NCI-H2029 (cell line): ENCODE measurements around the gene OSBPL2.

Experiments
- DNase-seq: peaks from one replicate; lab custom pipeline; 2025; lab: John Stamatoyannopoulos, UW

Gene OSBPL2

DNA sequence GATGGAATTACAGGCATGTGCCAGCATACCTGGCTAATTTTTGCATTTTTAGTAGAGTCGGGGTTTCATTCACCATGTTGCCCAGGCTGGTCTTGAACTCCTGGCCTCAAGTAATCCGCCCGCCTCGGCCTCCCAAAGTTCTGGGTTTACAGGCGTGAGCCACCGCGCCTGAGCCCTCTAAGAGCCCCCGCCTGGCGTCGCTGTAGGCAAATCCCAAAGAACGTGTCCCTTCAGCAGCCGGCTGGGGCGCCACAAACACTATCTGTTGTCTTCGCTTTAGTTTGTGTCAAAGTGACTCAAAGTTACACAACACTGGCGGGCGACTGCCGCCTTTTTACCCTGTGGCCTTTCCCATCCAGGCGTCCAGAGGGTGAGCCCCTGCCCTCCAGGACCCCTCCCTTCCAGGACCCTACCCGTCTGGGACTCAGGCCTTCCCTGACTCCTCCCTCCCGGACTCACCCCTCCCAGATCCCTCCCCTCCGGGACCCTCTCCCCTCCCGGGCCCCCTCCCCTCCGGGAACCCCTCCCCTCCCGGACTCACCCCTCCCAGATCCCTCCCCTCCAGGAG lies 63.5 kb downstream of the OSBPL2 start:
- peak; percentile 90 for DNase-seq

DNA sequence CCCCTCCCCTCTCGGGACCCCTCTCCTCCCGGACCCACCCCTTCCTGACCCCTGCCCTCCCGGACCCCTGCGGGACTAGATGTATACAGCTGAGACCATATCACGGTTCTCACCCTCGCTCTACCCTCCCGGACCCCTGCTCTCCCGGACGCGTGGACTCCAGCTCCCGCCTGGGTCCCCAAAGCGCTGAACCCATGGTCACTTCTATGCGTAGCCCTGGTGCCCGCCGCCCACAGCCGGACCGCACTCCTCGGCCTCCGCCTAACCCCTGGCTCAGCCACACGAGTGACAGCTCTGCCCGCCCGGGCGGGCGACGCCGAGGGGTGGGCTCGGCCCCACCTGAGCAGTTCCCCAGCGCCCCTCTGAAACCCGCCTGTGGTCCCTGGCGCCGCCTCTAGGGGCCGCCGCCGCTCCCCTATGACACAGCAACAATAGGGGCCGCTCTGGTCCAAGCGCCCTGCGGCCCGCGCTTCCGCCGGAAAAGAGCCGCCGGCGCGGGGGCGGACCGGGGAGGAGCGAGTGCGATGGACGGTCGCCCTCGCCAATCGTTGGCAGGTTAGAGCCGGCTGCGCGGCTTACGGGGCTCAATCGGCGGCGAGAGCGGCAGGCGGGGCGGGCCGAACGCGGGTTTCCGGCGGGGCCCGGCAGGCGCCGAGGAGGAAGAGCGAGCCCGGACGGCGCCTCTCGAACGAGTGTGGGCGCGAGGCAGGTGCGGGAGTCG lies 64.2 kb downstream of the OSBPL2 start, which contains the start of gene ADRM1:
Gene ADRM1 (plus strand): TSS at position 657 of the 721 bp plus-strand sequence. CDS start 572 bp downstream, outside the sequence.
- peak; percentile 95 for DNase-seq

DNA sequence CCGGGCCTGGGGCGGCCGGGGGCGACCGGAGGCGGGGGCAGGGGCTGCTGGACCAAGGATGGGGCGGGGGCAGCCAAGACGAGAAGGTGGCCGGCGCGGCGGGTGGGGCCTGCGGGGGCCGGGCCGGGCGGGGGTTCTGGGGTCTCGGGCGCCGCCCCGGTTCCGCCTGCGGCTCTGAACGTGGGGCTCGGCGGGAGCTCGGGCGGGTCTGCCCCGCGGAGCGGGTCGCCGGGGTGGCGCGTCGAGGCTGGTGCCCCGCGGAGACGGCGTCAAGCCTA lies 64.7 kb downstream of the OSBPL2 start:
- DNase-seq, result no peak

DNA sequence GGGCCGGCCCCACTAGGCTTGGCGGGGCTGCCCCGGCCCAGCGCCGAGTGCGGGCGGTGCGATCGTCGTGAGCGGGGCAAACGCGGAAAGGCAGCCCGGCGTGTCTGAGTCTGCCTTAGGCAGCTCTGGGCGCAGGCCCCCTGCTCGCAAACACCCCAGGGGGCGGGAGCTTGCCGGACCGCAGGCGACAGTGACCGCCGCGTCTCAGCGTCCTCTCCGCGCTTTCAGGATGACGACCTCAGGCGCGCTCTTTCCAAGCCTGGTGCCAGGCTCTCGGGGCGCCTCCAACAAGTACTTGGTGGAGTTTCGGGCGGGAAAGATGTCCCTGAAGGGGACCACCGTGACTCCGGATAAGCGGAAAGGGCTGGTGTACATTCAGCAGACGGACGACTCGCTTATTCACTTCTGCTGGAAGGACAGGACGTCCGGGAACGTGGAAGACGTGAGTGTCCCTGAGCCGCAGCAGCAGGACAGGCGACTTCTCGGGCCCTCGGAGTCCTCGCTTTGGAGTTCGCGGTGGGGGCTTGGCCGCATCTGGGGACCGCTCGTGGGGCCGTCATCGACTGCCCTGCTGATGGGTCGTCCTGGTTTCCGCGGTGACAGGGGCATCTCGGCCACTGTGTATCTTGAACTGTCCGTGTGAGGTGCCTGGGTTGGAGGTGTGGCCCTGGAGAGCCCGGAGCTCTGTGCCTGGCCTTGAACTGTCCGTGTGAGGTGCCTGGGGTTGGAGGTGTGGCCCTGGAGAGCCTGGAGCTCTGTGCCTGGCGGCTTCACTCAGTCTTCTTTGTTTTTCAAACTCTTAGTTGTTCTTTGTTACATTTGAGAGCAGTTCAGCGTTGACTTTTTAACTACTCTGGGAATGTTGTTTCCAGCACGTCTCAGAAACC lies 65.3 kb downstream of the OSBPL2 start:
- no peak for DNase-seq

DNA sequence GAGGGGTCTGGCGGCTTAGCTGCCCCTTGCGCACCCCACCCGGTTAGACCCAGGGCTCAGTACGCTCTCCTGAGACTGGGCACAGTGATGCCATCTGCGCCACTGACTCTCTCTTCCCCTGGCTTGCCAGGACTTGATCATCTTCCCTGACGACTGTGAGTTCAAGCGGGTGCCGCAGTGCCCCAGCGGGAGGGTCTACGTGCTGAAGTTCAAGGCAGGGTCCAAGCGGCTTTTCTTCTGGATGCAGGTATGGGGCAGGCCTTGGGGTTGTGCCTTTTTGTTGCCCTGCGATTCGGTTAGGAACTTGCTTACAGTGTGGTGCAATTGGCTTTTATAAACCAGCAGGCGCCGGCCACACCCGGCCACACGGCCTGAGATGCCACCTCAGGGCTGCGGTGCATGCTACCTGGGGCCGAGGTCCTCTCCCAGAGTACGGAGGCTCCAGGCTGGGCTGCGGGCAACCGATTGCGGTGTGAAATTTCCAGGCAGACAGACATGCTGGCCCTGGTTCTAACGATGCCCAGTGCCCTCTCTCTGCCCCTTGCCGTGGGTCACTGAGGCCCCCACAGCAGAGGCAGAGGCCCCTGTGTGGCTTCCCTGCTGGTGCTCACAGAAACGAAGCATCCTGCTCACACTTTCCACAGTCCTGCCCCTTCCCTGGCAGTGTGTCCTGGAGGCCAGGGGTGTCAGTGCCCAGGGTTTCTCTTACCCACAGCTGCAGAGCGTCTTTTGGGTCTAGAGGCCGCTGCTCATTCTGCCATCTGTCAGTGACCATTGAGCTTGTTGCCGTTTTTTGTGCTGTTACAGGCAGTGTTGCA lies 66.2 kb downstream of the OSBPL2 start:
- no peak for DNase-seq

DNA sequence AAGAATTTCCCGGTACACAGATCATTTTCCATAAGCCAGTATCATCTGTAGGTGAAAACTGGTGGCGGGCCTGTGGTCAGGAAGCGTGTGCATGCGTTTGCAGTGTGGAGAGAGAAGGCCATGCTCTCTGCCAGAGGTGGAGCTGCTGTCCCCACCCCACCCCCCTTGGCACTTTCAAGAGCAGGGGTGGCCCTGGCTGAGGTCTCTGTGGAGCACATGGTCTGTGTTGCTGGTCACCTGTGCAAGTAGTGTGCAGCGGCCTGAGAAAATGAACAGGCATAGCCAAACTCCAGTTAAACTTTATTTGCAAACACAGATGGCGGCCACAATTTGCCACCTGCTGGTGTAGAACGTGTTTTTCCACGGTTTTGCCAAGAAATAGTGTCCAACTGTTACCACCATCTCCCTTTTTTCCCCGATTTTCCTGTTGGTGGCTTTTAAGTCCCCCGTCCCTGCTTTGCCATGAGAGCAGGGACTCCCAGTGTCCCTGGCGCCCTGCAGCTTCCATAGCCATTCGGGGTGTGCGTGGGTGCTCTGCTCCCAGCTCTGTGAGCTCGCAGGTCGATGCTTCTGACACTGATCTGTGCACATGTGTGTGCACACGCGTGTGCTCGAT lies 66.9 kb downstream of the OSBPL2 start:
- no peak for DNase-seq

DNA sequence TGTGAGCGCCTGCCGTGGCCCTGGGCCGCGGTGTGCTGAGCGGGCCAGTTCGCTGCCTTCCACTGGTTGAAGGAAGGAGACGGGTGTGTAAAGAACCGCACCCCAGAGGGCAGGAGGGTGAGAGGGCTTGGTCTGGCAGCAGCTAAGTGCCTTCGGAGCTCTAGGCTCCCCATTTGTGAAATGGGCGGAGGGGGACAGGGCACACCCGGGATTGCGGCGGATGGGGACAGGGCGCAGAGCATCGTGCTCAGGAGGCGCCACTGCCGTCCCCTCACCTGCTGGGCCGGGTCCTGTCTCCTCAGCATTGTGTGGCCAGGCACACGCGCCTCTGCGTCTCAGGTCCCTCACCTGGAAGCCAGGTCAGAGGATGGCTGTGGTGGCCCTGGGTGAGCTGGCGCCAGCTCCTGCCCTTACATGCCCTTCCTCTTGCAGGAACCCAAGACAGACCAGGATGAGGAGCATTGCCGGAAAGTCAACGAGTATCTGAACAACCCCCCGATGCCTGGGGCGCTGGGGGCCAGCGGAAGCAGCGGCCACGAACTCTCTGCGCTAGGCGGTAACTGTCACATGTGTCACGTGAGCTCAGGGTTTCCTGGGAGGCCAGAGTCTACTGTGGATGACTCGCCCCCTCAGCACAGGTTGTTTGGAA lies 67.6 kb downstream of the OSBPL2 start:
- no peak for DNase-seq

DNA sequence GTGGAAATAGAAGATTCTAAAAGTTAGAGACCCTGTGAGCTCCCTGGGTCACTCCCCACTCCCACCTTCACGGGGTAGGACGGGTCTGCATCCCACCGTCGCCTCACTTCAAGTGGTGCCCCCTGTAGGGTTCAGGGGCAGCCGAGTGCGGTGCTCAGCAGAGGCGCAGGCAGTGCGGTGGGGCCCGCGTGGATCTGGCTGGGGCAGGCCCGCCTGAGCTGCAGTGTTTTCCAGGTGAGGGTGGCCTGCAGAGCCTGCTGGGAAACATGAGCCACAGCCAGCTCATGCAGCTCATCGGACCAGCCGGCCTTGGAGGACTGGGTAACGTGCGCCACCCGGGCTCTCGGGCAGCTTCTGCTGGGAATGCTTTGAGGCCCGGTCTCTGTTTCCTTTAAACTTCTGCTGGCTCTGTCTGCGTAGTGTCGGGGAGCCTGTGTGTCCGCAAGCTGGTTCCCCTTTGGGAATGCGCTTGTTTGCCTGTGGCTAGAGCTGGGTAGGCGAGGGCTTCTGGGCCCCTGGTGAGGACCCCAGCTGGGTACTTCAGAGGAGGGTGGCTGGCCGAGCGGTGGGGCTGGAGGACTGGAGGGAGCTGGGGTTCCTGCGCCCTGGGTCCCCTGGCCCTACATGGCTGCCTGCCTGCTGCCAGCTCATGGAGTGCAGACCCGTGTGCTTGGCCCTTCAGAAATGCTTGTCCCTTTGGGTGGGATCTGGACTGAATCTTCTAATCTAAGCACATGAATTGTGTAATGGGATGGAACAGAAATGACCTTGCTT lies 68.3 kb downstream of the OSBPL2 start:
- DNase-seq, result no peak

DNA sequence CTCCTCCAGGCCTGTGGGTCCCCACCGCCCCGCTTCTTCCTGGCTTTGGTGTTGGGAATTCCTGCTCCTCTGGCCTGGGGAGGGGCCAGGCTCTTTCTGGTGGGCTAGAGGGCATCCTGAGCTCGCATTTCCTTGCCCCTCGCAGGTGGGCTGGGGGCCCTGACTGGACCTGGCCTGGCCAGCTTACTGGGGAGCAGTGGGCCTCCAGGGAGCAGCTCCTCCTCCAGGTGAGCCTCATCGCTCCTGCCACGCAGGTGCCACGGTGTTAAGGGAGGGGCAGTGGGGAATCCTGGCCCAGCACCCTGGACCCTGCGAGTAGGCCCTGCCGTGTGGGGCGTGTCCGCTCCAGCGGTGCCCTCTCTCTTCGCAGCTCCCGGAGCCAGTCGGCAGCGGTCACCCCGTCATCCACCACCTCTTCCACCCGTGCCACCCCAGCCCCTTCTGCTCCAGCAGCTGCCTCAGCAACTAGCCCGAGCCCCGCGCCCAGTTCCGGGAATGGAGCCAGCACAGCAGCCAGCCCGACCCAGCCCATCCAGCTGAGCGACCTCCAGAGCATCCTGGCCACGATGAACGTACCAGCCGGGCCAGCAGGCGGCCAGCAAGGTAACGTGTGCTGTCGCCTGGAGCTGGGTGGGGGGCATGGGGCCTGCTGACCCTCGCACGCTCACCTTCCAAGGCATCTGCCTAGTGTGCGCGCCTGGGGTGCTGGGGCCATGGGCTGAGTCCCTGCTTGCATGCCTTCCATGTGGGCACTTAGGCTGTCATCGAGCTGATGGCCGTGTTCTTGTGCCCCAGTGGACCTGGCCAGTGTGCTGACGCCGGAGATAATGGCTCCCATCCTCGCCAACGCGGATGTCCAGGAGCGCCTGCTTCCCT lies 69.1 kb downstream of the OSBPL2 start:
- no peak for DNase-seq

DNA sequence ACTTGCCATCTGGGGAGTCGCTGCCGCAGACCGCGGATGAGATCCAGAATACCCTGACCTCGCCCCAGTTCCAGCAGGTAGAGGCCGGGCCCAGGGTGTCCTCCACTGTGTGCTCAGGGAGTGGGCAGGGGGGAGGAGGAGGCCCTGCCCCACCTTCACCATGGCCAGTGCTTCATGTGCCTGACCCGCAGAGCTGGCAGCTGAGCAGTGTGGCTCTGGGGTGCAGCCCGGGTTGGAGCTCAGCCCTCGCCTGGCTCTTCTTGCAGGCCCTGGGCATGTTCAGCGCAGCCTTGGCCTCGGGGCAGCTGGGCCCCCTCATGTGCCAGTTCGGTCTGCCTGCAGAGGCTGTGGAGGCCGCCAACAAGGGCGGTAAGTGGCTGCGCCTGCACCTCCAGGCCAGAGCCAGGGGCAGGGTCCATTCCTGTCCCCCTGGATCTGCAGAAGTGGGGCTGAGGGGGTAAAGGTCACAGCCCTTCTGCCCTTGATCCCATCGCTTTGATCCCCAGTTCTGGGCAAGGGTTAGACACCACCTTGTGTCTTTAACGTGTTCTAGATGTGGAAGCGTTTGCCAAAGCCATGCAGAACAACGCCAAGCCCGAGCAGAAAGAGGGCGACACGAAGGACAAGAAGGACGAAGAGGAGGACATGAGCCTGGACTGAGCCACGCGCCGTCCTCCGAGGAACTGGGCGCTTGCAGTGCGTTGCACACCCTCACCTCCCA lies 69.9 kb downstream of the OSBPL2 start:
- DNase-seq, result no peak

DNA sequence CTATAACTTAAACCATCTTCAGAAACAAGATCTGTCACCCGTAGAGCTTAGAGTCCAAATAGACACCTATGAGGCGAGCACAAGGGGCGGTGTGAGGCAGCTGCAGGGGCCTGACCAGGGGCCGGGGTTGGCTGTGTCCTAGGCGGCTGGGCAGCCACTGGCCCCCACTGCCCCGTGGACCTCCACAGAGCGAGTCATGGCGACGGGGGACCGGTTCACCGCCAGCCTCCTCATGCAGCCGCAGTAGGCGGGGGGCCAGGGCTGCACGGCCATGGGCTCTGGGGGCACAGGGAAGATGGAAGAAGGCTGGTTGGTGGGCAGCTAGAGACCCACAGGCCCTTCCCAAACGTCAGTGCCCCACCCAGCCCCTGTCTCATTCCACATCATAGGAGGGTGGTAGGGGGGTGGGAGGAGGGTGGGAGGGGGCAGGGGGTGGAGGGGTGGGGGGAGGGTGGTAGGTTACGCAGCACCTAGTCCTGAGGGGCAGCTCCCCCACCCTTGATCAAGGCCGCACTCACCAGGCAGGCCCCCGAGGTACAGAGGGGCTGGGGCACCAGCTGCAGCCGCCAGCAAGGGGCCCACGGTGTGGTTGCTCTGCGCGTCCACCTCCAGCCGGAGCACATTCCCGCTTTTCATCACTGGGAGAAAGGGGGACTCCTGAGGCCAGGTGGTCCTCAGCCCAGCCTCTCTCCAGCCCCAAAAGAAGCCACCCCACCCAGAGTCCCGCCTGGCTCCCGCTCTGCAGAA lies 71.0 kb downstream of the OSBPL2 start:
- DNase-seq, result no peak

DNA sequence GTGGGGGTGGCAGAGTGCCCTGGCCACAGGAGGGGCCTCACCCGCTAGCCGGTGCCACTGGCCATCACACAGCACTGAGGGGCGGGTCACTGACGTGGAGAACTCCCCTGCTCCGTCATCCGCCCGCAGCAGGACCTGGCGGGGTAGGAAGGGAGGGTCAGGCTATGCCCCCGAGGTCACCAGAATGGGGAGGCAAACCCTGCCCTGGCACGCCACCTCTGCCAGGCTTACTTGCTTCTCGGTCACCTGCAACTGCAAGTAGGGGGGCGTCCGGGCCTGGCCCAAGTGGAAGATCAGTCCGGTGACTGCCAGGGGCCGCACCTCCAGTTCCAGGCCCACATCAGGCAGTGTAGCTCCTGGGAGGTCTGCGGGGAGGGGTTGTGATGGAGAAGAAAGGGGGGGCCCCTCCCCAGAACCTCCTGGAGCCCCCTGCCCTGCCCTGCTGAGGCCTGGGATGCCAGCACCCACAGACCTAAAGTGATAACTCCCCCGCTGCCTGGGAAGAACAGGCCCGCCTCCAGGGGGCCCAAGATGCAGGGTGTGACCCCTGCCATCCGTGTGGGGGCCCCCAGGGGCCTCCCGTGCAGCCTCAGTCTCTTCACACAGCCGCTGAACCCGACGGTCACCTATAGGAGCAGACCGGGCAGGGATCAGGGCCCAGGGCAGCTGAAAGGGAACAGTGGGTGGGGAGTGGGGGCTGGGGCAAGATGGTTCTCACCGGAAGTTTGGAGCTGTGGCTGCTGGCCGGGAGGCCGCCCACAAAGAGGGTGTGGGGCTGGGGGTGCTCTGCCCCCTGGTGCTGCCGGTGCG lies 71.8 kb downstream of the OSBPL2 start:
- DNase-seq, result no peak

DNA sequence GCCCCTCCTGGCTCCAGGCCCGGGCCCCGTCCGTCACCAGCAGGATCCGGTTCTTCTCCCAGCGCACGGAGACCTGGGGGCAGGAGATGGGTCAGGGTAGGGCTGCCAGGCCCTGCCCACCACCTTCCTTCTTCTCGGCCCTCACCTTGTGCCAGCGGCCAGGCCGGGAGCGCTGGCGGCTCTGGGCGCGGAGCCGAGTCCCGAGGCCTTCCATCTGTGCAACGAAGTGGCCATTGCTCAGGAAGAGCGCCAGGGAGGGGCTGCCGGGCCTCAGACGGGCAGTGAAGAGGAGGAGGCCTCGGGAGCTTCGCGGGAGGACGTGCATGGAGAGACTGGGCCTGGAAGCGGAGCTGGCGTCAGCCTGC lies 72.4 kb downstream of the OSBPL2 start:
- no peak for DNase-seq

DNA sequence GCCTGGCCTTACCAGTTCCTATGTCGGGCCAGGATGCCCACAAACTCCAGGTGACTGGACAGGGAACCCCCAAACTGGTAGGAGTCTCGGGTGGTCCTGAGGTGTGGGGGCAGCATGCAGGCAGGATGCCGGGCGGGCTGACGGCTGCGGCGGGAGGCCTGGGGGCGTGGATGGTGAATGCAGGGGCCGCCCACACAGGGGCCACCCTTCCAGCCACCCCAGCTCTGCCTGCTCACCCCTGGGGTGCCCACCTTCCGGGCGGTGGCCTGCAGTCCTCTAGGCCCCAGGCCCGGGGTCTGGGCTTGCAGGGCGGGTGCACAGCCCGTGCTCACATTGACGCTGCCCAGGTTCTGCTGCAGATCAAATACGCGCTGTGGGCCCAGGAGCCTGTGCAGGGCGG lies 72.8 kb downstream of the OSBPL2 start:
- DNase-seq, result no peak

DNA sequence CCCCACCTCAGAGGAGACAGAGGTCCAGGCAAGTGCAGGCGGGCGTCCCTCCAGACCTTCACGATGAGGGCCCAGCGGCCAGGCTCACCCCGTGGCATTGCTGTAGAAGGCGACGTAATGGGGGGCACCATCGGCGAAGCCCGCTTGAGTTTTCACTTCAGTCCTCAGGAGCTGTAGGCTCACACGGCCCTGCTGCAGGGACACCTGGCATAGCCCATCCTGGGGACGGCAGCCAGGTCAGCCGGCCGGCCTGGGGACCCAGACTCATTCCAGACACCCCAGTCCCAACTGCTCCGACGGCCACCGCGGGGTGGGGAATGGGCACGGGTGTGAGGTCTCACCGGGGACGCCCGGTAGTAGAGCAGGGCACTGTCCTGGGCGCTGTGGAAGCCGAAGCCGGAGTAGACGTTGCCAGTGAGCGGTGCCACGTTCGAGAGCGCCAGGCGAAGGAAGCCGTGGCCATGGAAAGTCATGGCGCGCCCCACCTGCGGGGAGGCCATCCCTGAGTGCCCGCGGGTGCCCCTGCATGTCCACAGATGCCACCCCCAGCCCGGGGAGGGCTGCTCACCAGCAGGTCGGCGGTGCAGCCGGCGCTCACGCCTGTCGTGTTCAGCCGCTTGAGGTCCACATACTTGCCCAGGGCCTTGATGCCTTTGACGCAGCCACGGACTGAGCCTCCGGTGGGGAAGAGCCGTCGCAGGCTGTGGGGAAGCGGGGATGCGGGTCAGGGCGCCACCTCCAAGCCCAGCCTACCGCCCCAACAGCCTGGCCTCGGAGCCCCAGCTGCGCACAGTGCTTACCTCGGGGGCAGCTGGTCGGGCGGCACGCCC lies 73.7 kb downstream of the OSBPL2 start:
- DNase-seq, result no peak

DNA sequence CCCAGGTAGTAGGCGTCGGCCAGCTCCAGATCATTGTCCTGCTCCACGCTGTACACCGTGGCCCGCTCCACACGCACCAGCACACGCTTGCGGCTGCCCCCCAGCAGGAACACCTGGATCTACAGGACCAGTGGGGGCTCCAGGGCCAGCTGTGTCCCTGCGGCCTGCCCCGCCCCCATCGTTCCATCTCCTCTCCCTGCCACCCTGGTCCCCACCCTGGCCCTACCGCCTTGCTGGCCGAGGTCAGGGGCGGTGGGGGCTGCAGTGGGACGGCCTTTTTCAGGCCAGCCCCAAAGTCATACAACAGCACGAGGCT lies 74.3 kb downstream of the OSBPL2 start:
- no peak for DNase-seq

DNA sequence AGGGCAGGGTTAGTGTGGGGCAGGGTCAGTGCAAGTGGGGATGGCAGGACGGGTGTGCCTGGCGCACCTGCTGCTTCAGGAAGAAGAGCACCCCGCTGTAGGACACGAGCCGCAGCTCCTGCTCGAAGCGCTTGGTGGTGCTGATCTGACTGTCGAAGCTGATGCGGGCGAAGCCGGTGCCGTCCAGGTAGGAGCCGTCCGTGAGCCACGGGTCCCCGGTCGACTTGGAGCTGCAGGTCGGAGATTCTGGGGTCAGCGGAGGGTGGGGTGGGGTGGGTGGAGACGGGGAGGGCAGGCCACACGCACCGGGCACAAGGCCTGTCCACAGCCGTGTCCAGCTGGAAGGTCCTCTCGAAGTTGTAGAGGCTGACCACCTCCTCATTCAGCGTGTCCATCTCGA lies 74.7 kb downstream of the OSBPL2 start:
- no peak for DNase-seq
